ENCODE results near the gene TMEM151B. TPM values are rescaled to one million over a fixed set of nuclear protein-coding genes. Genes with fewer than 3 reads are reported as not detected.

Gene TMEM151B
- polyA plus RNA-seq, 1 of the 3 experiments (the other 2 are of a cell fraction), result 0.05 TPM

DNA sequence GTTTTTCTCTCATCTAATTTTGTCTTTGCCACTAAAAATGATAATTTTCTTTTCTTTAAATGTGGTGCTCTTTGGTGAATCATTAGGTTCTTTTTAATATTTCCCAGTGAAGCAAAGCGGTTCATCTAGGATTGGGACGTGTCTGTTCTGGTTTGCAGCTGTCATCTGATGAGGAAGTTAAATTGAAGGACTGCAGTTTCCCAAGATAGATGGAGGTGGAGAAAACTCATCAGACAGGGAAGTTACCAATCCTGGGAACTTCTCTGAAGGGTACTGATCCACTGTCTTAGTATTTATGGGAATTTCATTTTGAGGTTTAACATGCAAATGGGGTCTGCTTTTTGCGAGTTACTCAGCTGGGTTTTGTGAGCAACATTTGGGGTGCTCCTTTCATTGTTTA is 45.3 kb downstream of the TMEM151B start:
- Histone ChIP-seq H3K27me3 (ENCODE audit: insufficient read depth) (peaks cover 11% of the 10 kb centered on the region; the same call in 1 of the 2 replicates), H3K79me2 (ENCODE audit: insufficient read depth) (peaks cover 11% of the 10 kb centered on the region; the same call in 1 of the 2 replicates), H3F3A (replicated peaks; ENCODE audit: insufficient read depth) (no peaks in the 10 kb centered on the region), H3K4me3 (ENCODE audit: low read depth in 2 of 2, low read length in 1 of 2) (no peak overlapping the region), H3K4me1 (ENCODE audit: control insufficient read depth in 1 of 2, insufficient read depth in 2 of 2, low read depth in 1 of 2, low read length in 1 of 2) (peaks cover 4 to 8% of the 10 kb centered on the region in 2 experiments; a peak in 3 of 4 replicates), H2AFZ (ENCODE audit: low read depth) (no peak overlapping the region), H3K9me2 (no peaks in the 10 kb centered on the region), H4K20me1 (ENCODE audit: insufficient read depth) (no peaks in the 10 kb centered on the region), H3K27ac (ENCODE audit: low read depth in 2 of 2, low read length in 1 of 2) (no peak overlapping the region), H3K4me2 (no peak overlapping the region), H3K9me3 (no peaks in the 10 kb centered on the region), H3K36me3 (replicated peaks in 1 of 2; ENCODE audit: control insufficient read depth in 1 of 2, insufficient read depth in 2 of 2, low read length in 1 of 2) (peaks cover 4 to 14% of the 10 kb centered on the region in 2 experiments), H3K9ac (no peak overlapping the region)
- POLR2A ChIA-PET, result no interaction called here
- no peak for DNase-seq
- TF ChIP-seq PBX3 (IDR thresholded peaks at IDR 0.05), result no peak
- TF ChIP-seq RFX5 (IDR thresholded peaks at IDR 0.05; ENCODE audit: low read length), result no peak
- no peak for TF ChIP-seq EZH2phosphoT487 (IDR thresholded peaks at IDR 0.05; ENCODE audit: borderline replicate concordance, low read depth)
- no peak for TF ChIP-seq ELF1 (IDR thresholded peaks at IDR 0.05)
- TF ChIP-seq SMC3 (IDR thresholded peaks at IDR 0.05; ENCODE audit: low read depth, low read length), result no peak
- TF ChIP-seq NRF1 (IDR thresholded peaks at IDR 0.05; ENCODE audit: low read depth, low read length), result no peak
- TF ChIP-seq FOSL2 (IDR thresholded peaks at IDR 0.05; ENCODE audit: borderline replicate concordance, low read depth), result no peak
- no peak for TF ChIP-seq JUND (IDR thresholded peaks at IDR 0.05)
- TF ChIP-seq RXRA (IDR thresholded peaks at IDR 0.05; ENCODE audit: borderline replicate concordance, low read depth), result no peak
- TF ChIP-seq FOXJ3 (CRISPR knock-in tag; IDR thresholded peaks at IDR 0.05), result no peak
- TF ChIP-seq YY1 (IDR thresholded peaks at IDR 0.05; ENCODE audit: low read depth), result no peak
- TF ChIP-seq CTCF (IDR thresholded peaks at IDR 0.05), result no peak
- no peak for TF ChIP-seq TEAD4 (IDR thresholded peaks at IDR 0.05; ENCODE audit: borderline replicate concordance, insufficient read depth)
- no peak for TF ChIP-seq SIN3A (IDR thresholded peaks at IDR 0.05; ENCODE audit: borderline replicate concordance, low read depth, low read length)
- no peak for TF ChIP-seq ZBTB33 (IDR thresholded peaks at IDR 0.05; ENCODE audit: borderline replicate concordance, low read depth)
- TF ChIP-seq NFIC (IDR thresholded peaks at IDR 0.05; ENCODE audit: borderline replicate concordance), result no peak
- TF ChIP-seq MAX (IDR thresholded peaks at IDR 0.05; ENCODE audit: low read depth), result no peak
- TF ChIP-seq RCOR1 (IDR thresholded peaks at IDR 0.05; ENCODE audit: low read length), result no peak
- no peak for TF ChIP-seq EP300 (IDR thresholded peaks at IDR 0.05; ENCODE audit: borderline replicate concordance in 1 of 2, low read depth in 1 of 2, low read length in 1 of 2)
- no peak for TF ChIP-seq POLR2AphosphoS5 (IDR thresholded peaks at IDR 0.05; ENCODE audit: low read depth, low read length)
- CTCF ChIA-PET, result interaction anchor here (1.7 to 3.9 kb wide), 3 partner anchors 14 to 49 kb away, joined by 6 to 40 read pairs (median 8); no protein-coding TSS in a partner anchor
- WGBS (ENCODE audit: low lambda C conversion rate), result 65% methylated on average over 3 of the region's 3 CpGs
